MM.1S (cell line): ENCODE results near the gene TMEM132D.

ENCODE experiments used
- DNase-seq: peaks from one replicate; pipeline ENCODE4 v3.0.0-alpha.2; 2015
- H2AFZ ChIP-seq: fragments of 300-600 bp; sonication (generic); 2 replicates; pipeline ENCODE4 v1.6.0; 2016; ENCODE audit warnings: antibody characterized with exemption, low read length
- H3F3A ChIP-seq: fragments of 300-600 bp; sonication (generic); 2 replicates; pipeline ENCODE4 v1.6.1; 2016; ENCODE audit warnings: mild to moderate bottlenecking, antibody characterized with exemption, low read length, moderate library complexity, mixed read lengths; ENCODE audit not compliant: insufficient read depth
- H3K27ac ChIP-seq: fragments of 300-600 bp; sonication (generic); 2 replicates; pipeline ENCODE4 v1.5.1; 2016; ENCODE audit warnings: mild to moderate bottlenecking, low read length
- H3K27me3 ChIP-seq: fragments of 300-600 bp; sonication (generic); replicated peaks from 2 replicates; pipeline ENCODE4 v1.6.0; 2016; ENCODE audit warnings: low read length; ENCODE audit not compliant: insufficient read depth
- H3K36me3 ChIP-seq: fragments of 300-600 bp; sonication (generic); replicated peaks from 2 replicates; pipeline ENCODE4 v1.6.1; 2016; ENCODE audit warnings: mild to moderate bottlenecking, low read length, mixed read lengths; ENCODE audit not compliant: insufficient read depth
- H3K4me1 ChIP-seq: fragments of 300-600 bp; sonication (generic); 2 replicates; pipeline ENCODE4 v1.6.1; 2016; ENCODE audit warnings: low read length, mixed read lengths
- H3K4me2 ChIP-seq: fragments of 300-600 bp; sonication (generic); 2 replicates; pipeline ENCODE4 v1.6.0; 2016; ENCODE audit warnings: low read depth, low read length
- H3K4me3 ChIP-seq: fragments of 300-600 bp; sonication (generic); 2 replicates; pipeline ENCODE4 v1.5.1; 2016; ENCODE audit warnings: low read length, mixed read lengths
- H3K79me2 ChIP-seq: fragments of 300-600 bp; sonication (generic); 2 replicates; pipeline ENCODE4 v1.6.1; 2016; ENCODE audit warnings: mixed run types, low read length, mixed read lengths
- H3K9ac ChIP-seq: fragments of 300-600 bp; sonication (generic); 2 replicates; pipeline ENCODE4 v1.6.1; 2016; ENCODE audit warnings: low read length, mixed read lengths
- H3K9me2 ChIP-seq: fragments of 300-600 bp; sonication (generic); replicated peaks from 2 replicates; pipeline ENCODE4 v1.6.1; 2016; ENCODE audit warnings: mild to moderate bottlenecking, low read length, mixed read lengths; ENCODE audit not compliant: insufficient read depth
- H3K9me3 ChIP-seq: fragments of 300-600 bp; sonication (generic); replicated peaks from 2 replicates; pipeline ENCODE4 v1.6.1; 2016; ENCODE audit warnings: mild to moderate bottlenecking, low read length, mixed read lengths; ENCODE audit not compliant: insufficient read depth
- H4K20me1 ChIP-seq: fragments of 300-600 bp; sonication (generic); 2 replicates; pipeline ENCODE4 v1.6.1; 2016; ENCODE audit warnings: mild to moderate bottlenecking, low read length, moderate library complexity, mixed read lengths; ENCODE audit not compliant: insufficient read depth
- EZH2 ChIP-seq: fragments of 300-600 bp; sonication (generic); optimal IDR thresholded peaks from 2 replicates; pipeline ENCODE3; 2017; ENCODE audit warnings: low read depth, mild to moderate bottlenecking, antibody characterized with exemption, low read length, mixed read lengths
- EZH2phosphoT487 ChIP-seq: fragments of 300-600 bp; sonication (generic); IDR thresholded peaks from 2 replicates; pipeline ENCODE4 v1.6.1; 2018; ENCODE audit warnings: antibody characterized with exemption, low read length
- TF ChIP-seq, protein P1 (sequence below): fragments of 300-600 bp; sonication (generic); IDR thresholded peaks from 2 replicates; pipeline ENCODE4 v1.5.1; 2016; ENCODE audit warnings: antibody characterized with exemption, low read length, mixed read lengths

Gene TMEM132D

DNA sequence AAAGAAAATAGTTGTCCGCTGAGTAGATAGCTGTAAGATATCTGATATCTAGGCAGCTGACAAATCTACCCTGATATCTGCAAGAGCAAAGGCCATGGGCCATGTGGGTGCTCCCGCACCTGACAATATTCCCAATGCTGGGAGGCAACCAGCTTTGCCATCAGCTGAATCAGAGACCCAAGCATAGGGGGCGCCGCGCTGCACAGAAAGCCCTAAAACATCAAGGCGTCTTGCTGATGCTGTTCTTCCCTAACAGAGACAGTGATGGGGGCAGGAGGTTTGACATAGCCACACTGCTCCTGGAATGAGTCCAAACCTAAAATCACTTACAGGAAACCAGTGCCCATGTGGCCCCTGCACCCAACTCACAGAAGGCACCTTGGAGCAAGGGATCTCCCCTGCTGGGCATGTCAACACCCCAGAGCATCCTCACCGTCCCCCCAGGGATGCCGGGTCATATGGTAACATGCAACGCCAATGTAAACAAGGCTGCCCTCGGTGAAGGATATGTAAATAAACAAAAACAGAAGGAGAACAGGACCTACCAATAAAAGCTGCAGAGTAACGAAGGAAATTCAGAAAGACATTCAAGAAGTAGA lies 199.5 kb downstream of the TMEM132D start:
- no peaks in the 10 kb centered on the region for H3K9me3 ChIP-seq
- TF ChIP-seq EZH2, result no peak
- TF ChIP-seq, protein P1, sequence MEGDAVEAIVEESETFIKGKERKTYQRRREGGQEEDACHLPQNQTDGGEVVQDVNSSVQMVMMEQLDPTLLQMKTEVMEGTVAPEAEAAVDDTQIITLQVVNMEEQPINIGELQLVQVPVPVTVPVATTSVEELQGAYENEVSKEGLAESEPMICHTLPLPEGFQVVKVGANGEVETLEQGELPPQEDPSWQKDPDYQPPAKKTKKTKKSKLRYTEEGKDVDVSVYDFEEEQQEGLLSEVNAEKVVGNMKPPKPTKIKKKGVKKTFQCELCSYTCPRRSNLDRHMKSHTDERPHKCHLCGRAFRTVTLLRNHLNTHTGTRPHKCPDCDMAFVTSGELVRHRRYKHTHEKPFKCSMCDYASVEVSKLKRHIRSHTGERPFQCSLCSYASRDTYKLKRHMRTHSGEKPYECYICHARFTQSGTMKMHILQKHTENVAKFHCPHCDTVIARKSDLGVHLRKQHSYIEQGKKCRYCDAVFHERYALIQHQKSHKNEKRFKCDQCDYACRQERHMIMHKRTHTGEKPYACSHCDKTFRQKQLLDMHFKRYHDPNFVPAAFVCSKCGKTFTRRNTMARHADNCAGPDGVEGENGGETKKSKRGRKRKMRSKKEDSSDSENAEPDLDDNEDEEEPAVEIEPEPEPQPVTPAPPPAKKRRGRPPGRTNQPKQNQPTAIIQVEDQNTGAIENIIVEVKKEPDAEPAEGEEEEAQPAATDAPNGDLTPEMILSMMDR, result no peak
- TF ChIP-seq EZH2phosphoT487, result no peak
- no peaks in the 10 kb centered on the region for H4K20me1 ChIP-seq
- H3K4me2 ChIP-seq, result no peak overlapping the region
- no peaks in the 10 kb centered on the region for H3F3A ChIP-seq
- H3K9ac ChIP-seq, result no peak overlapping the region
- H2AFZ ChIP-seq, result no peak overlapping the region
- no peak overlapping the region for H3K4me3 ChIP-seq
- H3K4me1 ChIP-seq, result no peaks in the 10 kb centered on the region
- H3K36me3 ChIP-seq, result no peaks in the 10 kb centered on the region
- no peaks in the 10 kb centered on the region for H3K9me2 ChIP-seq
- no peaks in the 10 kb centered on the region for H3K27me3 ChIP-seq
- no peak overlapping the region for H3K27ac ChIP-seq
- H3K79me2 ChIP-seq, result no peaks in the 10 kb centered on the region
- DNase-seq, result no peak

DNA sequence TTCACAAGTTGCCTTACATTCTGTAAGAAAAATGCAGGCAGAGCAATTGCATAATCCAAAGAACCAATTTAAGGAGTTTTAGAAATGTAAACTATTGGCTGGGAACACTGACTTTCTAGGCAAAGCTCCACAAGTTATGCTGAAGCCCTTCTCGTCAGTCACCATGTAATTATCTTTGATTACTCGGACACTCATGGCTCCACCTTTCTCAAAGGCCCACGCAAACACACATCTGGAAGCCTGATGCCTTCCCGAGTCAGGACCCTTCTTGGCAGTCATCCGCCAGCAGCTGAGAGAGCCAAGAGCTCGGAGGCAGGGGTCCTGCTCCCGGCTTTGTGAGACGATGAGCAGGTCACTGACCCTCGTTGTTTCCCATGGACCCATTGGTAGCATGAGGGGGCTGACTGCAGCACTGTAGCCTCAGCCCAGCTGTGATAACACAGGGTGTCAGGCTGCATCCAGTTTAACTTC lies 202.2 kb downstream of the TMEM132D start:
- Histone ChIP-seq H3K4me3 (no peak overlapping the region), H3K4me2 (no peak overlapping the region), H2AFZ (no peak overlapping the region), H3K27me3 (no peaks in the 10 kb centered on the region), H3K9me2 (no peaks in the 10 kb centered on the region), H3K9me3 (no peaks in the 10 kb centered on the region), H3K4me1 (no peaks in the 10 kb centered on the region), H4K20me1 (no peaks in the 10 kb centered on the region), H3K36me3 (no peaks in the 10 kb centered on the region), H3K27ac (no peak overlapping the region), H3K79me2 (no peaks in the 10 kb centered on the region), H3K9ac (no peak overlapping the region), H3F3A (no peaks in the 10 kb centered on the region)
- TF ChIP-seq, protein P1, result no peak
- TF ChIP-seq EZH2phosphoT487 (no peak), EZH2 (no peak)
- DNase-seq, result no peak

DNA sequence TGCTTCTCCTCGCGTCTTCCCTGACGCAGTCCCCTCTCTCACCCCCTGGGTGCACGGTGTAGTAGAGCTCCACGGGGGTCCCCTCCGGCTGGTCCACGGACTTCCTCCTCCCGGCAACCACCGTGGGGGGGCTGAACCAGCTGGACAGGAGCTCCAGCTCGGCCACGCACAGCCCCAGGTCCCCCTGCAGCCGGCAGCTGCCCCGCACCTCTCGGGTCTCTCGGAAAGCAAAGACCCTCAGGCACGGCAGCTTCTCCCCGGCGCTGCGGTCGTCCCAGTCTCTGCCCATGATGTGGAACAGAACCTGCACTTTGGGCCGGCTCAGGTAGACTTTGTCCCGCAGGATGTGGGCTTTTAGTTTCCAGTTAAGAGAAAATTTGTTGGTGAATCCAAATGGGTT lies 203.8 kb downstream of the TMEM132D start:
- H3K4me1 ChIP-seq, result no peaks in the 10 kb centered on the region
- no peak overlapping the region for H3K4me3 ChIP-seq
- no peaks in the 10 kb centered on the region for H3K27me3 ChIP-seq
- H3K36me3 ChIP-seq, result no peaks in the 10 kb centered on the region
- H3K9me3 ChIP-seq, result no peaks in the 10 kb centered on the region
- TF ChIP-seq EZH2, result no peak
- TF ChIP-seq, protein P1, result no peak
- no peak for TF ChIP-seq EZH2phosphoT487
- H3K4me2 ChIP-seq, result no peak overlapping the region
- no peak overlapping the region for H2AFZ ChIP-seq
- H3K9ac ChIP-seq, result no peak overlapping the region
- H4K20me1 ChIP-seq, result no peaks in the 10 kb centered on the region
- DNase-seq, result no peak
- H3K27ac ChIP-seq, result no peak overlapping the region
- no peaks in the 10 kb centered on the region for H3K79me2 ChIP-seq
- H3F3A ChIP-seq, result no peaks in the 10 kb centered on the region
- H3K9me2 ChIP-seq, result no peaks in the 10 kb centered on the region
